Fibroblast of skin of left quadriceps (primary cell): Measurements from ENCODE around the gene CIAO2B.
"Not testable (repeated sequence)": the region's sequence is repeated elsewhere in the genome, so short reads cannot be mapped to it uniquely, and the experiment has no call there.

ENCODE experiments used
- DNase-seq, 2 experiments: peaks; one replicate each; pipeline ENCODE4 v3.0.0-alpha.2; 2013; ENCODE audit warnings: low read depth in 2 of 2

CIAO2B gene

DNA sequence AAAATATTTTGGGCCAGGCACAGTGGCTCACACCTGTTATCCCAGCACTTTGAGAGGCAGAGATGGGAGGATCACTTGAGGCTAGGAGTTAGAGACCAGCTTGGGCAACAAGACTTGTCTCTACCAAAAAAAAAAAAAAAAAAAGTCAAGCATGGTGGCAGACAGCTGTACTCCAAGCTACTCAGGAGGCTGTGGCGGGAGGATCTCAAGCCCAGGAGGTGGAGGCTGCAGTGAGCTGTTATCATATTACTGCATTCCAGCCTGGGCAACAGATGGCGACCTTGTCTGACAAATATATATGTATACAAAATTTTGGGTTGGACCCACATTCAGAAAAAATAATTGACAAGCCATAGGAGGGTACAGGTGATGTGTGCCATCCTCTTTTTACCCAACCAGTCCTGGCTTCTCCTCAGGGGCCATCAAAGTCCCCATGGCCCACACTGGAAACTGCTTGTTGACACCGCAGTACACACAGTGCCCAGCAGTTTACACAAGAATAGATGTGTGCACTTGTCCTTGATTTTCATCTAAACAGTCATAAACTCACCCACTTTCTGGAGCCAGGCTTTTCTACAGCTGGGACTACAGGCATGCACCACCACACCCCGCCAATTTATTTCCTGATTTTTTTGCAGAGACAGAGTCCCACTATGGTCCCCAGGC is 2.8 kb upstream of the CIAO2B start:
- no peak for DNase-seq

DNA sequence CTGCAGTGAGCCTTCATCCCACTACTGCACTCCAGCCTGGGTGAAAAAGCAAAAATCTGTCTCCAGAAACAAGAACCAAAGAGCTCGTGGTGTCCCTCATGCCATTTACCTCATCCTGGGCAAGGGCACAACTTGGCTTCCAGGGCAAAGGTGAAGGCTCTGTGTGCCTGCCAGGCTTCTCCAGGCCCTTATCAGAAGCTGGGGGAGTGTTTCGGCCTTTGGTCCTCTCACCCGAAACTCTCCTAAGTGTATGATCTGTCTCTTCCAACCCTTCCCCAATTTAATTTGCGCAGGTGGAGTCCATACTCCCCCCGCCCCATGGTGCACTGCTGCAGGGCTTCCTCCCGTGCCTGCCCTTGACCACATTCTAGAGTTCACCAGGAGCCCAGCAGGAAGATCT is 2.3 kb upstream of the CIAO2B start:
- no peak for DNase-seq

DNA sequence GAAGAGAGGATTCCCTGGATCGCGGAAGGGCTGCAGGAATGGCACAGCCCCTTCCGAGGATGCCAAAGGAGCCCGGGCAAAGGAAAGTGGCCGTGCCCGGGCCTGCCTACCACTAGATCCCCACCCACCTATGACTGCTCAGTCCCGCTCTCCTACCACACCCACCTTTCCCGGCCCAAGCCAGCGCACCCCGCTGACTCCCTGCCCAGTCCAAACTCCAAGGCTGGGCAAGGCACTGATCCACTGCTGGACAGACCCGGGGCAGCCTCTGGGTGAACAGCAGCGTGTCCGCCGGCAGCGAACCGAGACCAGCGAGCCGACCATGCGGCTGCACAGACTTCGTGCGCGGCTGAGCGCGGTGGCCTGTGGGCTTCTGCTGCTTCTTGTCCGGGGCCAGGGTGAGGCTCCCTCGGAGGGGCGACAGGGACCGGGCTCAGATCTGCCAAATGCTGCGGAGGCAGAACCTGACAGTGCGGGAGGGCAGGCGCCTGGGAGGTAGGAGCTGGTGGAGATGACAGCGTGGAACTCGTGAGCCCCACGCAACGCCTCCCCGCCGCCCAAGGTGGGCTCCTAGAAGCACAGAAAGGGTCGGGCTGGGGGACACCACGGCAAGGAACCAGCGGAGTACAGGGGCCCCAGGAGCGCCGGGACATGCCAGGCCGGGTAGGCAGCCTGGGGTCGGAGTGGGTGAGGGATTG is 1.3 kb upstream of the CIAO2B start, which contains the start of gene CES2:
TSS of gene CES2 (plus strand) at position 203 of the 698 bp plus-strand sequence. CDS start at position 323, 120 bp downstream.
- DNase-seq = no peak

DNA sequence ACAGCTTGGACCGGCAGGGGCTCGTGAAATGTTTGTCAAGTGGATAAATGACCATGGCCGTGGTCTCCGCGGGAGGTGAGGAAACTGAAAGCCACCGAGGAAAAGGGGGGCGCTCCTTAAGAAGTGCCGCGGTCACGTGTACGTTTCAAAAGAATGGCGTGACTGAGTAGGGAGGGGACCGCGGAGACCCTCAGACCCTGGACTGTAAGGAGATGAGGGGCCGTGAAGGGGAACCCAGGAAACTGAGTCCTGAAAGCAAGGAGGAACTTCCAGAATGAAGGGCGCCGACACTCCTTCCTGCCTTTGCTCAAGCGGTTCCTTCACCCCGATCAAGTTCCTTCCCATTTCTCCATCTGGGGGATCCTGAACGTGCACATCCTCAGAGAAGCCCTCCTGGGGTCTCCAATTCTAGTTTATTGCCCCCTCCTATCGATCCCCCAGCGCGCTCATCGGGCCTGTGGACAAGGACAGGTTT is 674 bp upstream of the CIAO2B start:
- DNase-seq = not testable (repeated sequence)

DNA sequence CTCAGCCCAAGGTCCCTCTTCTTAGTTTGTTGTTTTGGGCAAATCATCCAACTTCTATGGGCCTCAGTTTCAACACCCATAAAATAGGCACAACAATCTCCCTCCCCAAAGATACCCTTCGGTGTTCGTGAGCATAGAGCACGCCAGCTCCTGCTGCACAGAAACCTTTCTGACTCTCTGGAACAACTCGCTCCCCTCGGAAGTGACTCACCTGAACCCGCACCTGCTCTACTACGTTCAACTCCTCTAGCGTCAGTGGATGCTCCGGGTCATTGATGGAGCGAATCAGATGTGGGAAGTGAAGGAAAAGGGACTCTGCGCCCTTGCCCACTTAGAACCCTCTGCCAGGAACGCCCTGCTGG is 445 bp downstream of the CIAO2B start:
- no peak for DNase-seq

DNA sequence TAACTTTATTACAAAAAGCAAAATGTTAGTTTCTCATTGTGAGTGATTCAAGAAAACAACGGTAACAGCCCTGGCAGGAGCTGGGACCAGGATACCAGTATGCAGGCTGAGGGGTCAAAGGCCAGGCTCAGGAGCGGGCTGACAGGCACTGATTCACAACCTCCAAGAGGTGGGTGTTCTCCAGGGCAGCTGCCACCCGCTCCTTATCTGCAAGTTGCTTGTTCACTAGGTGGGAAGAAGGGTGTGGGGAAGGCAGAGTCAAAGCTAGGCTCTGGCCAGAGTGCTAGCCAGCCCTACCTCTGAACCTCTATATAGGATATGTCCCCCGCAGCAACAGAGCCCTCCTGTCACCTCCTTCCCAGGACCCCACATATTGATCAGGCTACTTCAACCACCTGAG is 2.1 kb downstream of the CIAO2B start:
- no peak for DNase-seq

DNA sequence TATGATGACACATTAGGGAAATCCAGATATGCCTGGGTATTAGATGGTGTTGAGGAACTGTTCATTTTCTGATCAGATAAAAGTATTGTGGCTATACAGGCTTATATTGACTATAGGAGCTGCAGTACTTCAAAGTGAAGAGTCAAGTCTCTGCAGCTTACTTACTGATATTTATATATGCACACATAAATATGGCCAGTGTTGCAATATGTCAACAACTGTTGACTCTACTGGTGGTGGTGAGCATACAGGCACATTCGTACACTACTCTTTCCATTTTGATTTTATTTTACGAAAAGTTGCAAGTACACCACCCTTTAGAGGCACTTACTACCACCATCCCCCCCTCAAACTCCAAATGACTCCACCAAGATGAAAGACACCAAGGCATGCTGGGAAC is 2.5 kb downstream of the CIAO2B start:
- no peak for DNase-seq

DNA sequence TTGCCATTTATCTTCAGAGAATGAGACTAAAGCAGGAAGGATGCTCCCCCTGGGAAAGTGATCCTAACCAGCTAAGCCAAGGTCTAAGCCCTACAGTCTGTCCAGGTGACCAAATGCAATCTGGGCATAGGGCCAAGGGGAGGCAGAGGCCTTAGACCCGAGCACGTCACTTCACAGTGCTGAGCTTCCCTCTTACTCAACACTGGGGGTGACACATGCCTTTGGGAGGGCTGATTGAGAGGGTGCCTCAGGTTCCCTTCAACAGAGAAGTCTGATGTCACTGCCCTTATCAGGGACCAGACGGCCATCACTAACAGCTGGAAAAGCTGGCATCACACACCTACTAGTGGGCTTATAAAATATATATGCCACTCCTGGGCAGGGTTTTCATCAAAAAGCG is 4.0 kb downstream of the CIAO2B start:
- no peak for DNase-seq

DNA sequence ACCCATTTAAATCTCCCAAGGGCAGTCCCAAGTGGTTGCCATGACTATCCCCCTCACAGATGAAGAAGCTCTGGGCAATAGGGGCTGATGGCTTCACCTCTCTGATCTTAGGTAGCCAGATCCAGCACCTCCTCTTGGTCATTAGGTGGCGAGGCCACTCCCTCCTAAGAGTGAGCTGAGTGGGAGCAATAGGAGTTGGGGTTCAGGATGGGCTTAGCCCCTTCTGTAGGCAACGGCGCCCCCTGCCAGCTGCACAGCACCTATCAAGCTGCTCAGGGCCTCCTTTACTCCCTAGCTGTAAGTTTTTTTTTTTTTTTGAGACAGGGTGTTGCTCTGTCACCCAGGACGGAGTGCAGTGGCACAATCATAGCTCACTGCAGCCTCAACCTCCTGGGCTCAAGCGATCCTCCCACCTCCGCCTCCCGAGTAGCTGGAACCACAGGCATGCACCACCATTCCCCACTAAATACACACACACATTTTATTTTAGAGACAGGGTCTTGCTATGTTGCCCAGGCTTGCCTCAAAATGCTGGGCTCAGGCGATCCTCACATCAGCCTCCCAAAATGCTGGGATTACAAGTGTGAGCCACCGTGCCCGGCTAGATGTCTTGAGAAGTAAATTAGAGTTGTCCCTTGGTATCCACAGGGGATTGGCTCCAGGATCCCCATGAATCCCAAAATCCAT is 5.4 kb downstream of the CIAO2B start:
- no peak for DNase-seq

DNA sequence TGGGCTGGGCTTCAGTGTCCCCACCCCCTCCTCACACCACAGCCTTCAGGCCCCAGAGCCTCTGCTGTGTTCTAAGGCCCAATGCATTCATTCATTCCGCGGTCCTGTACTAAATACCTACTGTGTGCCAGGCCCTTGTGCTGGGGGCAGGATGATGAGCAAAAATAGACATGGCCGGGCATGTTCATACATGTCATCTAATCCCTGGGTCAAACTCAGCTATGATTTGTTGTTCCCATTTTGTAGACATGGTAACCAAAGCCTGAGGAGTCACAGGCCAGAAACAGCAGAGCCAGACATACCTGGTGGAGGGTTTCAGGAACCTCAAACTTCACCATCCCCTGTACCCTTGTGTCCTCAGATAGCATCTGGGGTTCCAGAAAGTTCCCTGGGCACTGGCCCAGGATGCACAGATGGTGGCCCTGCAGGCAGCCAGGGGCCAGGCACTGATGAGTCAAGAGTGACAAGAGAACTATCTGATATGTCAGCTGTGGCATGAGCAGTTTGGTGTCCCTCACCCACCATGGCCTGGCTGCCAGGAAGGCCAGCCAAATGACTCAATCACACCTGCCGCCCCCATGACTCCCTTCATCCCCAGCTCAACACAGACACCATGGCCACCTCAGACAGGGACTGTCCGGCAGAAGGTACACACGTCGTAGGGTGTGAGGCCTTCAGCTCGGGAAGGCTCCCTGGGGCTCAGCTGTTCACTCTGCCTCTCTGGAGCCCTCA is 6.1 kb downstream of the CIAO2B start:
- DNase-seq = no peak

DNA sequence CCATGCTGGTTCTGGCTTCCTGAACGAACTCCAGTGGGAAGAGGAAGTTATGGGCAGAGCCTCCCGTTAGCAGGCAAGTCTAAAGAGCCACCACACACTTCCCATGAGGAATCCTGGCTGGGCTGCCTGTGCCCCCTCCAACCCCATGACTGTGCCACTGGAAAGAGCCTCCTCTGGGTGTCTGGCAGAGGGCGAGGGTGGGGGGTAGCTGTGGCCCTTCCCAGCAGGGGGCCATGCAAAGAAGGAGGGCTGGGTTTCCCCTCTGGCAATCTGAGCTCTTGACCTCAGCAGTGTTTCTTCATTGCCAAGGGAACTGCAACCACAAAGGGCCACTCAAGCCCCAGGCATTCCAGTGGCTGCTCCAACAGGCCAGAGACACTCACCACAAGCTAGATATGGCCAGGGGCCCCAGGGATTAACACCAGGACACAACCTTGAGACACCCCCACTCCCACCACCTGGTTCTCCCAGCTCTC is 7.2 kb downstream of the CIAO2B start:
- peak in 1 of 2 experiments; percentile 20 for DNase-seq

DNA sequence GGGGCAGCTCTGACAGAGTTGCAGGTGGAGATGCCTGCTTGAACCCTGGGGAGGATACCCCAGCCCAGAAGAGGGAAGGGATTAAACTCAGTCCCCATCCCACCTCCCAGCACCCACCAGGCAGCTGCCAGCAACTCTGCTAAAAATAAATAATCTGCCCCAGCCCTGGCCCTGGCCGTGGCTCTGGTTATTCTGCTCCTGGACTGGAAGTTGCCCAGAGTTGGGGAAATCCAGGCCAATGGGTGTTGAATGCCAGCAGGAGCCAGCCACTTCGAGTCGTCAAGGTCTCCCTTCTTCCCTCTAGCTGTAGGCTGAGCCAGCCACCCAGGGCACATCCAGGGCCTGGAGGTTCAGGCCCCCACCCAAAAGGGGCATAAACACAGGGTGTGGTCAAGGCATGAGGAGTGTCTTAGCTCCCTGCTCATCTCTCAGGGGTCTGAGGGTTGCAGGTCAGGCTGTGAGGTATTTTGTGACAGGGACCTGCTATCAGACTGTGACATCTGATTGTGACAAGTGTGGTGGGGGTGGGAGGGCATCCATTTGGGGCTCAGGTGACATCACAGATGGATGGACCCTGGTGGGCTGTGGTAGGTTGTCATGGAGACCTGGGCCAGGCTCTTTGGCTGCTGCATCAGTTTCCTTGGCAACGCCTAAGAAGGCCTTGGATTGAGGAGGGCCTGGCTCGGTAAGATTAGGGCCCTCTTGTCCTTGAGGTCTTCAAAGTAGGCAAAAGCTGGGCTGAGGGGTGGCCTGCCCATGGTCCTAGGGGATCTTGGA is 7.8 kb downstream of the CIAO2B start:
- DNase-seq = no peak

DNA sequence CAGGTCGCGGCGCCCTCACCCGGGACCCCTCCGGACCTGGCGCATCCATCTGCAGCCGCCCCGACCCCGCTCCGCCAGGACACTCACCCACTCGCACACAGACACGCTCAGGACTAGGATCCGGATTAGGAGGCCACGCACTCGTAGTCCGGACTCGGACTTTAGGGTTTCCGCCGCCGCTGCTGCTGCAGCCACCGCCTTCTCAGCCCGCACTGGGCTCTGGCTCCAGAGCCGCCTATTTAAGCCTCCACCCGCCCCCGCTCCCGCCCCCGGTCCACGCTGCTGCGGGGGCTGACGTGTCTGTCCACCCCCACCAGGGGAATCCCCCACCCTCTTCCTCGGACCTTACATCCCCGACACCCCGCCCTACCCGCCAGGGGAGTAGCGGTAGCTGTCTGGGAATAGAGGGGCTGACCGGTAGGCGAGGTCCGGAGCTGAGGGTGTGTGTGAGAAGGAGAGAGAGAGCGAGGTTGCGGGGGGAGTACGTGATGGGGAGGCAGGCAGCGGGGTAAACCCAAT is 8.8 kb downstream of the CIAO2B start, which contains the start of gene RRAD:
TSS of gene RRAD (minus strand) at position 214 of the 519 bp plus-strand sequence. CDS start 356 bp downstream, outside the sequence.
- DNase-seq = no peak

DNA sequence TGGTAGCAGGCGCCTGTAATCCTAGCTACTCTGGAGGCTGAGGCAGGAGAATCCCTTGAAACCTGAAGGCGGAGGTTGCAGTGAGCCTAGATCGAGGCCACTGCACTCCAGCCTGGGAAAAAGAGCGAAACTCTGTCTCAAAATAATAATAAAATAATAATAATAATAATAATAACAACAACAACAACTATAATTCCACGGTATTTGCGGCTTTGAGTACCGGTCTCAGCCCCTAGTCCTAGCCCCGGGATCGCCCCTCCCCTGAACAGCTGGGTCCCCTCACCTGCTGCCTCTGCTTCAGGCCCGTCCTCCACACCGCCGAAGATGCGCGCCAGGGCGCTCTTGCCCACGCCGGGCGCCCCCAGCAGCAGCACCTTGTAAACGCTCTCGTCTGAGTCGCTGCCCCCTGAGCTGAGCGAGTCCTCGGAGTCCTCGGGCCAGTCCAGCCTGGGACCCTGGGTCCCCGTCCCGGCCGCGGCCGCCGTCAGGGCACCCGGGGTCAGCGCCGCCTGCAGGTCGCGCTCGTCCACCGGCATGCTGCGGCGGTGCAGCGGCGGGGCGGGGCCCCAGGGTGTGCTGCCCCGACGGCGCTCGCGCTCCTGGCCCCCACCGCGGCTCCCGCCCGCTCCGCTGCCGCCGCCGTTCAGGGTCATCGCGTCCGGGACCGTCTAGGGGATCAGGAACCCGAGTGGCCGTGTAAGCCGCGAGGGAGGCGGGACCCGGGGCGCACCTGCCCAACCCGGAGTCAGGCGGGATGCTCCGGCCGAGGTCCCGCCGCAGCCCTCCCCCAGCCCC is 9.5 kb downstream of the CIAO2B start:
- DNase-seq = no peak

DNA sequence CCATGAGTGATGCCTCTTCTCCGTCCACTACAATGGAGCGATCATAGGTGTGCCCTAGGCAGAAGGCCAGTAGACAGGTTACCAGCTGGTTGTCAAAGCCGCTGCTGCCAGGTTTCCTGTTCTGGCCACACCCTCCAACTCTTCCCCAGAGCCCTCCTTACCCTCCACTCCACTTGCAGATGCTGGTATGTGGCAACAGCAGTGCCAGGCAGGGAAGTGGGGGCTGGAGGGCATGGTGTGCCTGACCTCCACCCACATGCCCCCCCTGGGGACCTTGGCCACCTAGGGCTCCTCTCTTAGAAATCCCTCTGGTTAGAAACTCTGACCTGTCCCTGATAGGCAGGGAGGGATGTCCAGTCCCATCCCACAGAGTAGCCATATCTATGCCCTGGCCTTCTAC is 10.3 kb downstream of the CIAO2B start:
- no peak for DNase-seq

DNA sequence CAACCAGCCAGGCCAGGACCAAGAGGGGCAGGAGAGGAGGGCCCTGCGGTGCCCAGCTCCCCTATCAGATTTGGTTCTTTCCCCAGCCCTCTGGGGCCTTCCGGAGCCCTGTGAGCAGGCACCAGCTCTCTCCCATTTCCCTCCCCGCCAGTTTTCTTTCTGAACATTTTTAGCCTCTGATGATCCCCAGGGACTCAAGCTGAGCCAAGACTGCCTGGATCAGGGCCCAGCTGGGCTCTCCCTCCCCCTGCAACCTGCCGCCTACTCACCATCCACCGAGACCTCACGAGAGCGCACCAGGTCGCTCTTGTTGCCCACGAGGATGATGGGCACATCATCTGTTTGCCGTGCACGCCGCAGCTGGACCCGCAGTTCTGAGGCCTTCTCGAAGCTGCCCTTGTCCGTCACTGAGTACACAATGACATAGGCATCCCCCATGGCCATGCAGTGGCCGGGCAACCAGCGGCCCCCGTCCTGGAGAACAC is 10.9 kb downstream of the CIAO2B start:
- DNase-seq = no peak

DNA sequence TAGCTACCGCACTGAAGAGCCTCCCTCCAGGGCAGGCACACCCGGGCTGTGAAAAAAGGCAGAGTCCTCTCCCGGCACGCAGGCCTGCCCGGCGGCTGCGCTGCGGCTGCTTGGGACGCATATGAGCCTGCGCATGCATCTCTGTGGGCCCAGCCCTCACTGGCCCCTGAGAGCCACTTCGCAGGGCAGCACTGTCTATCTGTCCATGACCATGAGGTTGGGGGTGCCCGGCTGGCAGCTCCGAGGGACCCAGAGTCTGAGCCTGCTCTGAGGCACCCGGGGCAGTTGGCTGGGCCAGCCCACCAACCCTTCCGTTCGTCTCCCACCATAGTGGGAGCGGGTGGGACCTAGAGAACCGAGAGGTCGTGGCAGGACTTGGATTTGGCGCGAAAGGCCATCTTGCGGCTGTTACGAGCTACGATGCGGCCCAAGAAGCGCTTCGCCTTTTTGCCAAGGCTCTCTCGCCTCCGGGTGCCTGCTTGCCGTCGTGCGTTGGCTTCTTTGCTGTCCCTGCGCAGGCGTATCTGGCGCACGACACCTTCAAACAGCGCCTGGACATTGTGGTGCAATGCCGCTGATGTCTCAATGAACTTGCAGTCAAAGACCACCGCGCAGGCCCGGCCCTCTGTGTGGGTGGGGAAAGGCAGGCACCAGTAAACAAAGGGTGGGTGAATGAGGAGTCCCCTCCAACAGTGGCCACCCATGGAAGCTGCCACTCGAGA is 12.3 kb downstream of the CIAO2B start:
- DNase-seq = no peak

DNA sequence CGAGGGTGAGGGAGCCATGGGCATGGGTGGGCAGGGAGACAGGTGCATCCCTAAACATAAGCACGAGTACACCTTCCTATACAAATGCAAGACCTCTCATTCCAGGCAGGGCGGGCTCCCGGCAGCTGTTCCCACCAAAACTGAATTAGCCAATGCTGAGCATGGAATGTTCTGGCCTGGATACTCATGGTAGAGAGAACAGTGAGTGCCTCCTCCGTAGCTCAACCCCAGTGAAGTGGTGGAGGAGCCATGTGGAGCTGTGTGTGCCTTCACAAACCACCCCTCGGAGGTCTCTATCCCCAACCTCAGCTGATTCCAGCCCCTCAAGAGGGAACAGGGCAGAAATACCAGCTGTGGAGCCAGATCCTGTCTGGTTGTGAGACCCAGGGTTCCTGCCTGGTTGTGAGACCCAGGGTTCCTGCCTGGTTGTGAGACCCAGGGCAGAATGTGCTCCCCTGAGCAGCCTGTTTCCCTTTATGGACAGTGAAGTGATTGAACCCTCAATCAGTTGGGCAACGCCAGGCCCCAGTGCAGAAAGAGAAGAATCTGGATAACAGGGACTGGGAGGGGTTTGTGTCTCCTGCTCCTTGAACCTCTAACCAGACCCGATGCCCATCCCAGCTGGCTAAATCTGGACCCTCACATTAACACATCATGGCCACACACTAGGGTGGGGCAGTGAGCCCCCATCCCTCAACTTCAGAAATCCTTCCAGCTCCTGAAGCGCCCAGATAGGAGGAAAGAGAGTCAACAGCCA is 13.1 kb downstream of the CIAO2B start:
- DNase-seq = no peak

DNA sequence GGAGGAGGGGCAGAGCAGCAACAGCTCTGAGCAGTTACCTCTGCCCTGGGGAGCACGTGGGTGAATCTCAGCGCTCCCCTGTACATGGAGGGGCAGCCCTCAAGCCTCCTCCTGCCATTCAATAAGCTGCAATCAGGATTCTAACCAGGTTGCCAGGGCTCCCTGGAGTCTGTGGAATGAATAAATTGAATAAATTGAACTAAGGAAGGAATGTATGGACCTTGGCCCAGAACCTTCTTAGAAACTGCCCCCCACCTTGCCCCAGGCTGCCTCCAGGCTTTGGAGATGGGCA is 14.0 kb downstream of the CIAO2B start:
- DNase-seq = no peak
